22Rv1 (cell line): ENCODE measurements around the gene VRTN.

ENCODE experiments used
- ZFX ChIP-seq: fragments of 450-650 bp; IDR thresholded peaks from 2 replicates; pipeline ENCODE4 v1.6.1; 2017; ENCODE audit warnings: antibody characterized with exemption, borderline replicate concordance
- TF ChIP-seq, protein P1 (sequence below): fragments of 450-650 bp; IDR thresholded peaks from 2 replicates; pipeline ENCODE4 v1.5.1; 2017; ENCODE audit warnings: mild to moderate bottlenecking

DNA sequence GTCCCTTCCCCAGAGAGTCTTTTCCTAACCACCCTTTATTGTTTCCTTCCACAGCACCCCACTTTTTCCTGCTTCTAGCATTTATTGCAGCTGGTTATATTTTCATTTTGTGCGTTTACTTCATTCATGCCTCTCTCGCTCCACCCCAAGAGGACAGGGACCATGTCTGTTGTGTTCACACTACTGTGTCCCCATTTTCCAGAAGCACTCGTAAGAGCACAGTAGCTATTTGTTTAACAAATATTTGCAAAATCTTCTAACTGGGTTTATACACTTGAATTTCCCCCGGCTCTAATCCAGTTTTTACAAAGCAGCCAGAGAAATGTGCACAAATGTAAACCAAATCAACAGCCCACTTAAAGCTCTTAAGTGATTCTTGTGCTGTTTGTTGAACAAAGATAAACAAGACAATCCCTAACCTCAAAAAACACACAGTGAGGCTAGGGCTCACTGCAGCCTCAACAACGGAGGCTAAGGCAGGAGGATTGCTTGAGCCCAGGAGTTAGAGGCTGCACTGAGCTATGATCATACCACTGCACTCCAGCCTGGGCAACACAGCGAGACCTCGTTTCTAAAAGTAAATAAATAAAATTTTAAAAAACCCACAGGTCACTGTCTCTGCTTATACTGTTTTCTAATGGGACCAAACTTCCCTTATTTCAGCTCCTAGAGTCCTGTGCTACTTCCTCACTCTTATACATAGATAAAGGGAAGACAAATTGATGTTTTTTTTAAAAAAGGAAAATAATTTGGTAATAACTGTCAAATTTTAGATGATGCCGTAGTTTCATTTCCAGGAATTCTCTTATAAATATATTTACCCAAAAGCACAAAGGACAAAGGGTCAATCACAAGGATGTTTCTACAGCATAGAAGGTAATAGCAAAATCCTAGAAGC lies 38.9 kb upstream of the VRTN start:
- TF ChIP-seq, protein P1, sequence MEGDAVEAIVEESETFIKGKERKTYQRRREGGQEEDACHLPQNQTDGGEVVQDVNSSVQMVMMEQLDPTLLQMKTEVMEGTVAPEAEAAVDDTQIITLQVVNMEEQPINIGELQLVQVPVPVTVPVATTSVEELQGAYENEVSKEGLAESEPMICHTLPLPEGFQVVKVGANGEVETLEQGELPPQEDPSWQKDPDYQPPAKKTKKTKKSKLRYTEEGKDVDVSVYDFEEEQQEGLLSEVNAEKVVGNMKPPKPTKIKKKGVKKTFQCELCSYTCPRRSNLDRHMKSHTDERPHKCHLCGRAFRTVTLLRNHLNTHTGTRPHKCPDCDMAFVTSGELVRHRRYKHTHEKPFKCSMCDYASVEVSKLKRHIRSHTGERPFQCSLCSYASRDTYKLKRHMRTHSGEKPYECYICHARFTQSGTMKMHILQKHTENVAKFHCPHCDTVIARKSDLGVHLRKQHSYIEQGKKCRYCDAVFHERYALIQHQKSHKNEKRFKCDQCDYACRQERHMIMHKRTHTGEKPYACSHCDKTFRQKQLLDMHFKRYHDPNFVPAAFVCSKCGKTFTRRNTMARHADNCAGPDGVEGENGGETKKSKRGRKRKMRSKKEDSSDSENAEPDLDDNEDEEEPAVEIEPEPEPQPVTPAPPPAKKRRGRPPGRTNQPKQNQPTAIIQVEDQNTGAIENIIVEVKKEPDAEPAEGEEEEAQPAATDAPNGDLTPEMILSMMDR: no peak
- TF ChIP-seq ZFX: no peak
